Measurements from ENCODE around the gene CAMK2G. TPM values are rescaled to one million over a fixed set of nuclear protein-coding genes. Genes with fewer than 3 reads are reported as not detected.

The CAMK2G gene
- total RNA-seq, 2 experiments from 2014 or later, result 22.9 to 26.3 TPM

- no peak for DNase-seq
- no peak overlapping the region for H3K27ac Mint-ChIP-seq
- no peaks in the 10 kb centered on the region for H3K9me3 Mint-ChIP-seq
- peaks cover 10% of the 10 kb centered on the region for H3K36me3 Mint-ChIP-seq (ENCODE audit: low read depth)
- H3K4me1 Mint-ChIP-seq (ENCODE audit: low read depth), result peaks cover 12% of the 10 kb centered on the region
- no peak overlapping the region for H3K4me3 Mint-ChIP-seq
- CTCF ChIA-PET, result interaction anchor here (1.1 to 1.5 kb wide), 3 partner anchors 24 to 65 kb away, joined by 3 to 6 read pairs (median 4); no protein-coding TSS in a partner anchor
- no peaks in the 10 kb centered on the region for H3K27me3 Mint-ChIP-seq (ENCODE audit: low read depth)
- intact Hi-C loops (cut with micrococcal nuclease), result no loop called here
Observed at GRCh38 chr10:73814276-73814895, 60.0 kb downstream of the CAMK2G start.

- Mint-ChIP-seq H3K27ac (no peak overlapping the region), H3K4me1 (ENCODE audit: low read depth) (peaks cover 23% of the 10 kb centered on the region), H3K4me3 (no peak overlapping the region), H3K27me3 (ENCODE audit: low read depth) (no peaks in the 10 kb centered on the region), H3K36me3 (ENCODE audit: low read depth) (peaks cover 20% of the 10 kb centered on the region), H3K9me3 (no peaks in the 10 kb centered on the region)
- intact Hi-C loops (cut with micrococcal nuclease), result no loop called here
- CTCF ChIA-PET, result interaction anchor here (0.8 to 1.5 kb wide), 3 partner anchors 45 to 126 kb away, joined by 4 to 8 read pairs (median 6); no protein-coding TSS in a partner anchor
- DNase-seq, result no peak
Observed at GRCh38 chr10:73813333-73813732, 61.0 kb downstream of the CAMK2G start.

GRCh38 chr10:73812657-73813056 lies 61.7 kb downstream of the CAMK2G start:
- intact Hi-C loops (cut with micrococcal nuclease), result no loop called here
- Mint-ChIP-seq H3K4me1 (ENCODE audit: low read depth) (peaks cover 29% of the 10 kb centered on the region), H3K27ac (peak overlapping the region; percentile 65), H3K9me3 (no peaks in the 10 kb centered on the region), H3K4me3 (peak overlapping the region; percentile 21), H3K36me3 (ENCODE audit: low read depth) (peaks cover 26% of the 10 kb centered on the region), H3K27me3 (ENCODE audit: low read depth) (no peaks in the 10 kb centered on the region)
- DNase-seq, result no peak
- CTCF ChIA-PET, result interaction anchor here (0.8 kb wide), 1 partner anchor 127 kb away, joined by 8 read pairs; no protein-coding TSS in a partner anchor

GRCh38 chr10:73810735-73811465 lies 63.5 kb downstream of the CAMK2G start:
- intact Hi-C loops (cut with micrococcal nuclease), result loop anchor here (1.0 to 2.0 kb wide), 8 partner anchors 26 to 1016 kb away; partner anchors contain the start of genes KAT6B, MRPS16, PPP3CB and SEC24C
- CTCF ChIA-PET, result interaction anchor here (1.0 to 2.6 kb wide), 4 partner anchors 9 to 75 kb away, joined by 3 to 16 read pairs (median 8); no protein-coding TSS in a partner anchor
- Mint-ChIP-seq H3K36me3 (ENCODE audit: low read depth) (peaks cover 43% of the 10 kb centered on the region), H3K27ac (peak overlapping the region; percentile 99), H3K27me3 (ENCODE audit: low read depth) (no peaks in the 10 kb centered on the region), H3K4me1 (ENCODE audit: low read depth) (peaks cover 47% of the 10 kb centered on the region), H3K4me3 (peak overlapping the region; percentile 93), H3K9me3 (no peaks in the 10 kb centered on the region)
- peak; percentile 63 for DNase-seq

GRCh38 chr10:73810358-73810734 lies 64.0 kb downstream of the CAMK2G start:
- Mint-ChIP-seq H3K27me3 (ENCODE audit: low read depth) (no peaks in the 10 kb centered on the region), H3K4me3 (peak overlapping the region; percentile 93), H3K27ac (peak overlapping the region; percentile 99), H3K4me1 (ENCODE audit: low read depth) (peaks cover 53% of the 10 kb centered on the region), H3K9me3 (no peaks in the 10 kb centered on the region), H3K36me3 (ENCODE audit: low read depth) (peaks cover 48% of the 10 kb centered on the region)
- DNase-seq, result peak; percentile 57
- CTCF ChIA-PET, result interaction anchor here (0.9 to 2.6 kb wide), 7 partner anchors 10 to 281 kb away, joined by 3 to 16 read pairs (median 4); no protein-coding TSS in a partner anchor
- intact Hi-C loops (cut with micrococcal nuclease), result loop anchor here (2.0 kb wide), 3 partner anchors 314 to 1016 kb away; partner anchors contain the start of genes KAT6B, MRPS16 and PPP3CB

- H3K4me1 Mint-ChIP-seq (ENCODE audit: low read depth), result peaks cover 55% of the 10 kb centered on the region
Observed at GRCh38 chr10:73809061-73809818, 65.1 kb downstream of the CAMK2G start.

GRCh38 chr10:73808021-73808815 lies 66.1 kb downstream of the CAMK2G start:
- CTCF ChIA-PET, result interaction anchor here (0.6 to 2.6 kb wide), 3 partner anchors 9 to 22 kb away, joined by 3 to 11 read pairs (median 3); no protein-coding TSS in a partner anchor
- Mint-ChIP-seq H3K4me3 (no peak overlapping the region), H3K36me3 (ENCODE audit: low read depth) (peaks cover 60% of the 10 kb centered on the region), H3K27ac (peak overlapping the region; percentile 13), H3K27me3 (ENCODE audit: low read depth) (no peaks in the 10 kb centered on the region), H3K9me3 (no peaks in the 10 kb centered on the region), H3K4me1 (ENCODE audit: low read depth) (peaks cover 65% of the 10 kb centered on the region)
- intact Hi-C loops (cut with micrococcal nuclease), result no loop called here
- DNase-seq, result no peak

More at GRCh38 chr10:73809061-73809818, 65.1 kb downstream of the CAMK2G start:
- Mint-ChIP-seq H3K27ac (peak overlapping the region; percentile 99), H3K36me3 (ENCODE audit: low read depth) (peaks cover 52% of the 10 kb centered on the region), H3K27me3 (ENCODE audit: low read depth) (no peaks in the 10 kb centered on the region), H3K9me3 (no peaks in the 10 kb centered on the region), H3K4me3 (peak overlapping the region; percentile 93)
- no peak for DNase-seq
- intact Hi-C loops (cut with micrococcal nuclease), result no loop called here
- CTCF ChIA-PET, result interaction anchor here (0.6 to 2.6 kb wide), 7 partner anchors 10 to 280 kb away, joined by 3 to 16 read pairs (median 3); no protein-coding TSS in a partner anchor

GRCh38 chr10:73807471-73807870 lies 66.9 kb downstream of the CAMK2G start:
- Mint-ChIP-seq H3K9me3 (no peaks in the 10 kb centered on the region), H3K27me3 (ENCODE audit: low read depth) (no peaks in the 10 kb centered on the region), H3K4me3 (no peak overlapping the region), H3K36me3 (ENCODE audit: low read depth) (peaks cover 66% of the 10 kb centered on the region), H3K27ac (peak overlapping the region; percentile 68), H3K4me1 (ENCODE audit: low read depth) (peaks cover 65% of the 10 kb centered on the region)
- DNase-seq, result no peak
- CTCF ChIA-PET, result no interaction called here
- intact Hi-C loops (cut with micrococcal nuclease), result no loop called here

- Mint-ChIP-seq H3K36me3 (ENCODE audit: low read depth) (peaks cover 69% of the 10 kb centered on the region), H3K27ac (peak overlapping the region; percentile 68), H3K4me1 (ENCODE audit: low read depth) (peaks cover 65% of the 10 kb centered on the region), H3K4me3 (peak overlapping the region; percentile 22), H3K27me3 (ENCODE audit: low read depth) (no peaks in the 10 kb centered on the region), H3K9me3 (no peaks in the 10 kb centered on the region)
- CTCF ChIA-PET, result interaction anchor here (0.6 kb wide), 1 partner anchor 14 kb away, joined by 3 read pairs; no protein-coding TSS in a partner anchor
- DNase-seq, result no peak
- intact Hi-C loops (cut with micrococcal nuclease), result no loop called here
Observed at GRCh38 chr10:73806176-73806950, 68.0 kb downstream of the CAMK2G start.

GRCh38 chr10:73803680-73804286 lies 70.6 kb downstream of the CAMK2G start:
- H3K36me3 Mint-ChIP-seq (ENCODE audit: low read depth), result peaks cover 58% of the 10 kb centered on the region
- CTCF ChIA-PET, result no interaction called here
- H3K9me3 Mint-ChIP-seq, result no peaks in the 10 kb centered on the region
- H3K4me3 Mint-ChIP-seq, result no peak overlapping the region
- peaks cover 48% of the 10 kb centered on the region for H3K4me1 Mint-ChIP-seq (ENCODE audit: low read depth)
- H3K27ac Mint-ChIP-seq, result peak overlapping the region; percentile 88
- no peaks in the 10 kb centered on the region for H3K27me3 Mint-ChIP-seq (ENCODE audit: low read depth)
- no peak for DNase-seq
- intact Hi-C loops (cut with micrococcal nuclease), result no loop called here
